Measurements from ENCODE around the gene APCDD1L. TPM values are rescaled to one million over a fixed set of nuclear protein-coding genes. Genes with fewer than 3 reads are reported as not detected.

APCDD1L gene
- total RNA-seq, 1 donor, result 16.3 TPM

- Histone ChIP-seq H3K27me3 (ENCODE audit: insufficient read depth, low read length) (no peaks in the 10 kb centered on the region), H3K79me2 (ENCODE audit: insufficient read depth, low read length) (no peaks in the 10 kb centered on the region), H3K27ac (ENCODE audit: low read depth, low read length) (no peak overlapping the region), H3K4me1 (ENCODE audit: insufficient read depth, low read length) (peaks cover 19% of the 10 kb centered on the region), H3K4me2 (ENCODE audit: insufficient read depth, low read length) (no peak overlapping the region), H3K36me3 (ENCODE audit: insufficient read depth, low read length) (peaks cover 20% of the 10 kb centered on the region), H2AFZ (ENCODE audit: low read length) (no peak overlapping the region), H3K9me3 (ENCODE audit: low read depth, low read length) (no peaks in the 10 kb centered on the region), H3K4me3 (ENCODE audit: insufficient read depth, low read length) (no peak overlapping the region), H4K20me1 (ENCODE audit: insufficient read depth, low read length) (no peaks in the 10 kb centered on the region)
- DNase-seq (ENCODE audit: insufficient read length, low spot score, missing footprints), result no peak
- no peak for TF ChIP-seq CTCF (IDR thresholded peaks at IDR 0.05; ENCODE audit: extremely low read depth, low read depth, low read length)
These were observed 54.1 kb downstream of the APCDD1L start for GRCh38 chr20:58461104-58461503.

DNA sequence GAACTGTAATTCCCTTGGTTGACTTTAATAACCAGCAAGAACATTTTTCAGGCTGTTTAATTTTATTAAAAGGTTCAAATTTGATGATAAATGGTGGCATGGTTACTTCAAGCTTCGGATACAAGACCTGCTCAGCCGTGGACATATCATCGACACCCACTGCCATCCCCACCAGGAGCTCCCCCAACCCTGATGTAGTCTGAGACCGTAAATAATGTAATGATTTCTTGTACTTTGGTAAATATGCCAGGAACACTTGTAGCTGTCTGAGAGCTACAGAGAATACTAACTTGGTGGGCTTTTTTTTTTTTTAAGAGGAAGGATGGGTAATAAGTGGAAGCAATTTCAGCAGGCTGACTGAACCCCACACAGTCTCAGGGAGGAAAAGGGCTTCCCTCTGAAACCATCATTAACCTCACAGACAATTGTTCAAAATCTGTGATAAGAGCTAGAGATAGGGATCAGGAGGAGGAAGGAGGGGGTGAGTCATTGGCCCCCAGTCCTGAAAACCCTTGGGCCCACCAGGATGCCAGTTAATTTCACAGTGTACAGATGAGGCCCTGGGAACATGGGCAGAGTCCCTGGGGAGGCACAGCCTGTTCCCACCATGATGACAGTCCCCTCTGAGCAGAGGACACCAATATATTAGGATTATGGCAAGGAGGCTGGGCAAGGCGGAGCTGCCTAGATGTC lies 56.0 kb downstream of the APCDD1L start:
- Histone ChIP-seq H3K4me2 (ENCODE audit: insufficient read depth, low read length) (no peak overlapping the region), H4K20me1 (ENCODE audit: insufficient read depth, low read length) (no peaks in the 10 kb centered on the region), H3K9me3 (ENCODE audit: low read depth, low read length) (no peaks in the 10 kb centered on the region), H3K27me3 (ENCODE audit: insufficient read depth, low read length) (no peaks in the 10 kb centered on the region), H3K79me2 (ENCODE audit: insufficient read depth, low read length) (no peaks in the 10 kb centered on the region), H3K27ac (ENCODE audit: low read depth, low read length) (no peak overlapping the region), H2AFZ (ENCODE audit: low read length) (no peak overlapping the region), H3K36me3 (ENCODE audit: insufficient read depth, low read length) (peaks cover 20% of the 10 kb centered on the region), H3K4me3 (ENCODE audit: insufficient read depth, low read length) (no peak overlapping the region), H3K4me1 (ENCODE audit: insufficient read depth, low read length) (peaks cover 6% of the 10 kb centered on the region)
- TF ChIP-seq CTCF (IDR thresholded peaks at IDR 0.05; ENCODE audit: extremely low read depth, low read depth, low read length), result no peak
- DNase-seq (ENCODE audit: insufficient read length, low spot score, missing footprints), result no peak

DNA sequence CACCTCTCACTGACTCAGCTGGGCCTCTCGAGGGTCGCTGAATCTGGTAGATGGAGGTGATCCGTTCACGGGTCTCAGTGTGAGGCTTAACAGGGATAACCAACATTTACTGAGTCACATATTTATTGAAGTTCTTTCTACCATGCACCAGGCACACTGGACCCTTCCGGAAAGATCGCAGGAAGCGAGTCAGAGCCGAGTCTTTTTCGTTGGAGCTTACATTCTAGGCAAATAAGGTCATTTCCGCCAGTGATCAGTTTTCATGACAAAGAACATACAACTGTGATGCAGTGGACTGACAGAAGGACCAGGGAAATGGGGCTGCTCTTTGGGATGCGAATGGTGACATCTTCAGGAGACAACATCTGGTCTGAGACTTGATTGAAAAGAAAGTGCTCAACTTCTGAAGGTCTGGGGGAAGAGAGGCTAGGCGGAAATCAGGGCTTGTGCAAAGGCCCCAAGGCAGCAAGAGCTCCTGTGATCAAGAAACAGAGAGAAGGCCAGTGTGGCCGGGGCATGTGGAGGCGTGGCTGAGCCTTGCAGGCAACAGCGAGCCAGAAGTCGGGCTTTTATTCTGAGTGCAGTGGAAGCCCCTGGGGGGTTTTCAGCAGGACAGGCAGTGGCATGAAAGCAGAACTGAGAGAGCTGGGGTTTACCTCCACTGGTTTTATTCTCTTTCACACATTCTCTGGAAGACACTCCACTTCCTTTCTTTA lies 56.7 kb downstream of the APCDD1L start:
- Histone ChIP-seq H3K27ac (ENCODE audit: low read depth, low read length) (peak overlapping the region; percentile 61), H3K4me2 (ENCODE audit: insufficient read depth, low read length) (no peak overlapping the region)
- no peak for TF ChIP-seq CTCF (IDR thresholded peaks at IDR 0.05; ENCODE audit: extremely low read depth, low read depth, low read length)

GRCh38 chr20:58457083-58457695 lies 58.0 kb downstream of the APCDD1L start:
- H3K4me1 ChIP-seq (ENCODE audit: insufficient read depth, low read length), result peaks cover 5% of the 10 kb centered on the region
- no peak overlapping the region for H2AFZ ChIP-seq (ENCODE audit: low read length)
- H3K36me3 ChIP-seq (ENCODE audit: insufficient read depth, low read length), result peaks cover 20% of the 10 kb centered on the region
- H3K27ac ChIP-seq (ENCODE audit: low read depth, low read length), result peak overlapping the region; percentile 61
- no peak for TF ChIP-seq CTCF (IDR thresholded peaks at IDR 0.05; ENCODE audit: extremely low read depth, low read depth, low read length)
- no peaks in the 10 kb centered on the region for H3K79me2 ChIP-seq (ENCODE audit: insufficient read depth, low read length)
- DNase-seq (ENCODE audit: insufficient read length, low spot score, missing footprints), result peak; percentile 92
- no peaks in the 10 kb centered on the region for H3K9me3 ChIP-seq (ENCODE audit: low read depth, low read length)
- H3K4me3 ChIP-seq (ENCODE audit: insufficient read depth, low read length), result no peak overlapping the region
- H3K27me3 ChIP-seq (ENCODE audit: insufficient read depth, low read length), result no peaks in the 10 kb centered on the region
- no peak overlapping the region for H3K4me2 ChIP-seq (ENCODE audit: insufficient read depth, low read length)
- no peaks in the 10 kb centered on the region for H4K20me1 ChIP-seq (ENCODE audit: insufficient read depth, low read length)

More for the DNA sequence above, 56.7 kb downstream of the APCDD1L start:
- DNase-seq (ENCODE audit: insufficient read length, low spot score, missing footprints), result peak; percentile 59
- Histone ChIP-seq H3K4me3 (ENCODE audit: insufficient read depth, low read length) (no peak overlapping the region), H3K9me3 (ENCODE audit: low read depth, low read length) (no peaks in the 10 kb centered on the region), H3K4me1 (ENCODE audit: insufficient read depth, low read length) (peaks cover 5% of the 10 kb centered on the region), H3K27me3 (ENCODE audit: insufficient read depth, low read length) (no peaks in the 10 kb centered on the region), H3K79me2 (ENCODE audit: insufficient read depth, low read length) (no peaks in the 10 kb centered on the region), H4K20me1 (ENCODE audit: insufficient read depth, low read length) (no peaks in the 10 kb centered on the region), H2AFZ (ENCODE audit: low read length) (no peak overlapping the region), H3K36me3 (ENCODE audit: insufficient read depth, low read length) (peaks cover 20% of the 10 kb centered on the region)

Data from osteoblast (primary cell).